Glutamatergic neuron (in vitro differentiated cells): Measurements from ENCODE around the gene ADGRD1. TPM values are rescaled to one million over a fixed set of nuclear protein-coding genes. Genes with fewer than 3 reads are reported as not detected.

ENCODE experiments used
- DNase-seq: peaks from one replicate; pipeline ENCODE4 v3.0.0; 2022
- H3K27ac Mint-ChIP-seq: one replicate; pipeline ENCODE4 v1.8.0; 2020; ENCODE audit warnings: mild to moderate bottlenecking, mixed read lengths, inconsistent platforms; ENCODE audit not compliant: unreplicated experiment
- H3K27me3 Mint-ChIP-seq: one replicate; pipeline ENCODE4 v1.8.0; 2020; ENCODE audit warnings: mild to moderate bottlenecking, moderate library complexity, mixed read lengths, inconsistent platforms; ENCODE audit not compliant: unreplicated experiment
- H3K36me3 Mint-ChIP-seq: one replicate; pipeline ENCODE4 v1.8.0; 2020; ENCODE audit warnings: mild to moderate bottlenecking, mixed read lengths, inconsistent platforms; ENCODE audit not compliant: unreplicated experiment
- H3K4me1 Mint-ChIP-seq: one replicate; pipeline ENCODE4 v1.8.0; 2020; ENCODE audit warnings: mild to moderate bottlenecking, low read depth, mixed read lengths, inconsistent platforms; ENCODE audit not compliant: unreplicated experiment
- H3K4me3 Mint-ChIP-seq: one replicate; pipeline ENCODE4 v1.8.0; 2020; ENCODE audit warnings: mild to moderate bottlenecking, mixed read lengths, inconsistent platforms; ENCODE audit not compliant: unreplicated experiment
- H3K9me3 Mint-ChIP-seq: one replicate; pipeline ENCODE4 v1.8.0; 2020; ENCODE audit warnings: mild to moderate bottlenecking, moderate library complexity, mixed read lengths, inconsistent platforms; ENCODE audit not compliant: unreplicated experiment
- CTCF ChIP-seq: fragments of 200-600 bp; sonication (generic); IDR thresholded peaks from one replicate; pipeline ENCODE4 v1.5.0; 2021; ENCODE audit not compliant: partially characterized antibody, unreplicated experiment
- total RNA-seq: library from RNA; stranded (reverse); fragmentation: NEBNext Ultra II Directional; extraction: Animal tissue kit (Norgen Biotek cat#: 25700); gene quantifications from one replicate; pipeline ENCODE4 v1.2.1, GENCODE V29; 2021; ENCODE audit not compliant: unreplicated experiment

Gene ADGRD1
- total RNA-seq, 1 donor from 2014 or later, result 0.96 TPM

- Mint-ChIP-seq H3K9me3 (peaks cover 6% of the 10 kb centered on the region), H3K36me3 (peaks cover 21% of the 10 kb centered on the region), H3K4me1 (peaks cover 5% of the 10 kb centered on the region), H3K4me3 (no peak overlapping the region), H3K27me3 (peaks cover 3% of the 10 kb centered on the region), H3K27ac (no peak overlapping the region)
- TF ChIP-seq CTCF, result no peak
- DNase-seq, result no peak
Observed at GRCh38 chr12:130948751-130949150, 5.0 kb upstream of the ADGRD1 start.

GRCh38 chr12:130949806-130950205, 3.9 kb upstream of the ADGRD1 start:
- TF ChIP-seq CTCF, result no peak
- Mint-ChIP-seq H3K36me3 (peaks cover 21% of the 10 kb centered on the region), H3K9me3 (peaks cover 6% of the 10 kb centered on the region), H3K27ac (no peak overlapping the region), H3K4me1 (peaks cover 7% of the 10 kb centered on the region), H3K27me3 (peaks cover 3% of the 10 kb centered on the region), H3K4me3 (no peak overlapping the region)
- DNase-seq, result no peak

- peaks cover 7% of the 10 kb centered on the region for H3K4me1 Mint-ChIP-seq
- TF ChIP-seq CTCF, result no peak
- no peaks in the 10 kb centered on the region for H3K9me3 Mint-ChIP-seq
- H3K36me3 Mint-ChIP-seq, result peaks cover 13% of the 10 kb centered on the region
- no peak overlapping the region for H3K27ac Mint-ChIP-seq
- DNase-seq, result no peak
- H3K4me3 Mint-ChIP-seq, result no peak overlapping the region
- peaks cover 2% of the 10 kb centered on the region for H3K27me3 Mint-ChIP-seq
Observed at GRCh38 chr12:130951636-130952035, 2.1 kb upstream of the ADGRD1 start.

GRCh38 chr12:130952171-130952954, 1.3 kb upstream of the ADGRD1 start:
- H3K4me1 Mint-ChIP-seq, result peaks cover 7% of the 10 kb centered on the region
- no peak overlapping the region for H3K27ac Mint-ChIP-seq
- no peaks in the 10 kb centered on the region for H3K9me3 Mint-ChIP-seq
- peaks cover 2% of the 10 kb centered on the region for H3K27me3 Mint-ChIP-seq
- H3K4me3 Mint-ChIP-seq, result no peak overlapping the region
- no peak for DNase-seq
- no peak for TF ChIP-seq CTCF
- peaks cover 8% of the 10 kb centered on the region for H3K36me3 Mint-ChIP-seq

GRCh38 chr12:130954544-130954831, 781 bp downstream of the ADGRD1 start:
- peaks cover 7% of the 10 kb centered on the region for H3K4me1 Mint-ChIP-seq
- no peak for DNase-seq
- no peak overlapping the region for H3K27ac Mint-ChIP-seq
- H3K36me3 Mint-ChIP-seq, result peaks cover 5% of the 10 kb centered on the region
- H3K9me3 Mint-ChIP-seq, result no peaks in the 10 kb centered on the region
- H3K27me3 Mint-ChIP-seq, result peaks cover 3% of the 10 kb centered on the region
- TF ChIP-seq CTCF, result no peak
- H3K4me3 Mint-ChIP-seq, result no peak overlapping the region
